GM18870 (cell line): ENCODE results near the gene LMNA.

Experiments
- ATAC-seq: cut with Tn5 transposase; IDR thresholded peaks from one replicate; pipeline ENCODE4 v1.9.1; 2021; ENCODE audit warnings: moderate library complexity; ENCODE audit not compliant: unreplicated experiment

LMNA gene

DNA sequence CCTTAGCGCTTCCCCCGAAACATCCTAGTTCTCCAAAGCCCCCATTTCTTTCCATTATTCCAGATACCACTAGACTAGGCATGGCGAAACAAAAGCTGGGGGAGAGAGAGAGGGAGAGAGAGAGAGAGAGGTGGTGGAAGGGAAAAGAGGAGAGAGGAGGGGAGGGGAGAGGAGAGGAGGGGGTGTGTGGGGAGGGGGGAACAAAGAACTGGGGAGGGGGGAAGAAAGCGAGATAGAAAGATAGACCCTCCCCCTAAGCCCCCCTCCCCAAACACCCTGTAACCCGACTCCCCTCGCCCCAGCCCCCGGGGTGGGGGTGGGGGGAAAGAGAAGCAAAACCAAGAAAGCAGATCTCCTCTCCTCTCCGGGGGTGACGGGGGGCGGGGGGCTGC is 32.6 kb upstream of the LMNA start:
- ATAC-seq = no peak

DNA sequence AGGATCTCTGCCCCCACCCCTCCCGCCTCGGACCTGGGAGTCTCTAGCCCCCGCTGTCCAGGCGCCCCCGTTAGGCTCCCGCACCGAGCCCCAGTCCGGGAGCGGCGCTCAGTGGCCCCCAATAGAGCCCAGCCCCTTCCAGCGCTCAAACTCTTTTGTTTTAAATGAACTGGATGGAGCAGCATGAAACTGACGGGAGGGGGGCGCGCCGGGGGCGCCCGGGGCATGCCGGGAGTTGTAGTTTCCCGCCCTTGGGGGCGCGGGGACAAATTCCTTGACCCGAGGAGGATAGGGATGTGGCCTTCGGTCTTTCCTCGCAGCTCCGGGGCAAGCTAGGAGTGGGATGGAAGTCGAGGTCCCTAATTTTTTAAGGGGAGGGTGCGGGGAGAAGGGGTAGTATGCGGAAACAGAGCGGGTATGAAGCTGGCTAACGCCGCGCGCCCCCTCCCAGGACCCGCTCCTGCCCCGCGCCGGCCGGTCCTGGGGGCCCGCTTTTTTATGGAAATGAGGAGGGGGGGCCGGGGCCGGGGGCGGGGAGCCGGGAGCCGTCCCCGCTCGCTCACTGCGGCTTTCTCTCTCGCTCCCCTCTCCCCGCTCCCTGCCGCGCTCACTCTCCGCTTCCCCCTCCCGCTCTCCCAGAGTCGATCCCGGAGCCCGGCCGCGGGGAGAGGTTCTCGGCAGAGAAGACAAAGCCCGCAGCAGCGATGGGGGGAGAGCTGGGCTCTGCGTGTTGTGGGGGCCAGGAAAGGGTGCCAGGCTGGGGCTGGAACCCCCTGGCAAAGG is 32.0 kb upstream of the LMNA start, which contains the start of gene MEX3A:
MEX3A (minus strand) TSS at position 157 of the 783 bp plus-strand sequence. CDS start 467 bp downstream, outside the sequence.
- ATAC-seq = no peak

DNA sequence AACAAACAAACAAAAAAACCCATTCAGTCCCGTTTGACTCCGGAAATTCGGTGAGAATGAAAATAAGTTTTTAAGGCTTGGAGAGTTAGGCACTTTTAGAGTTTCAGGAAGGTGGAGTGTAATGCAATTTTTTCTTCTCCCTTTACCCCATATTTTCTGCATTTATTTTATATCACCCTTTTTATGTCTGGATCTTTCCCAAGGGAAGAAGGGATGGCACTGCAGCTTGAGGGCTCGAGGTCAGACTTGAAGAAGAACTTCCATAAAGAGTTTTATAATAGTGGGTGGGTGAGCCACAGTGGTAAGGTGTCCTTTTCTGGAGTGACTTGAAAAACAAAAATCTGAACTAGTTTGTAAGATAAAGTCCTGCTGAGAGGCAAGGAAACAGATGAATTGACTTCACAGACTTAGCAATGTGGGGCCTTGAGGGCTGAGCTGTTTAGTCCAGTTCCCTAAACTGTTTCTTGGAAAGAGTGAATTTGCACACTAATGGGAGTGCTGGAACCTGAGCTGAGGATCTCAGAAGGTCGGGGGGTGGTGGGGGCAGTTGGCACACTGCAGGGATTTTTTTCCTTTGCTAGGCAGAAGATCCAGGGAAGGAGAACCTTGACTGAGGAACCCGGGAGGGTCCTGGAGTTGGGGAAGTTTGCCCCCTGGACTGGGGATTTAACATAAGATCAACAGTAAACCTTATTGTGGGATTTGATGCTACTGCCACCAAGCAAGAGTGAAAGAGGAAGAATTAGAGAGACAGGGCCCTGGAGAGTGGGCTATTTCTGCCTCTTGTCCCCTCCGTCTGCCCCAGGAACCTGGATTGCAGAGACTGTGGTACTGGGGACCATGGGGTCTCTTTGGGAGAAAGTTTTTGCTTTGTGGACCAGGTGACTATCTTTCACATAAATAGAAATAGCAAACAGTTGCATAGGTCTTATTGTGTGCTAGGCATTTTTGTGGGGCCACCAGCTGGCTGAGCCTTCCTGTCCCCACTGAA is 30.4 kb upstream of the LMNA start:
- ATAC-seq = no peak

- ATAC-seq = no peak
Measured at GRCh38 chr1:156086256-156086662, 28.3 kb upstream of the LMNA start.

- ATAC-seq = no peak
Measured at GRCh38 chr1:156089704-156090103, 24.8 kb upstream of the LMNA start.

- no peak for ATAC-seq
Measured at GRCh38 chr1:156090138-156090839, 24.2 kb upstream of the LMNA start.

DNA sequence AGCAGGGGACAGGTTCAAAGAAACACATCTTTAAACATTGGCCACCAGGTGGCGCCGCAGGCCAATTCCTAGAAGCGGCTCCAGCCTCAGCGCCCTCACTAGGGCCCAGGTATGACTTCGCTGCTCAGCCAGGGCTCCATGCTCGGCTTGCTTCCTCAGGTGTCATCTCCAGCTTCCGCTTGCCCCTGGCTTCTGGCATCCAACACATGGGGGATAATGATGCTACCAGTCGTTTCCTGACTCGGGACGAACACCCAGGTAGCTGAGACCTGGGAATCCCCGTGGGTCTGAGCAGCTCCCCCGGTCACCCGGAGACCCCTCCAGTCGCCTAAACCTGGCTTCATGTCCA is 23.7 kb upstream of the LMNA start:
- no peak for ATAC-seq

GRCh38 chr1:156091610-156092009 is 22.9 kb upstream of the LMNA start:
- ATAC-seq = no peak

GRCh38 chr1:156095906-156096508 is 18.5 kb upstream of the LMNA start:
- ATAC-seq = no peak

- peak; percentile 40 for ATAC-seq
Measured at GRCh38 chr1:156096640-156097391, 17.7 kb upstream of the LMNA start.

DNA sequence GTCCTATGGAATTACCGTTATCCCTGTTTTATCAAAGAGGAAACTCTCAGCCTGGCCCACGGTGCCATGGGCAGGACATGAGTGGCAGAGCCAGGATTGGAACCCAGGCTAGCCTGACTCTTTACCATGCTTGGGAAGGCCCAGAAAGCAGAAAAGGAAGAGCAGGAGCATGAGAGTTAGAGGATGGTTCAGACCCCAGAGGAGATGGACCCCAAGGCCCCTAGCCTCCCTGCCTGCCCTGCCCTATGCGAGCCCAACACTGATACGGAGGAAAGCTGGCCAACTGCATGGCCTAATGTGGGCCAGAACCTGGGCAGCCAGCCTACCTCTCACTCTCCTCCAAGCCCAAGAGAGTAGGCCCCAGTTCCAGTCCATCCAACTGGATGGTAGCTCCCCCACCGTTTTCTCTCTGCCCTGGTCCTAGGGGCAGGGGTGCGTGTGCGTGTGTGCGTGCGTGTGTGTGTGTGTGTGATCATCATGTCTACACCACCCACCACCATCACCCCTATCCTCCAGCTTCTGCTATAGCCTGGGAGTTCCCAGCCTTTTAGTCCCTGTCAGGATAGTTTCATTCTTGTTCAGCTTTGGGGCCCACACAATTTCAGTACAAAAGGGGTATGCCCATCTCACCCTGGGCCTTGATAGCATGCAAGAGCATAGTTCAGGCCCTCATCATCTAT is 16.9 kb upstream of the LMNA start:
- ATAC-seq = no peak

DNA sequence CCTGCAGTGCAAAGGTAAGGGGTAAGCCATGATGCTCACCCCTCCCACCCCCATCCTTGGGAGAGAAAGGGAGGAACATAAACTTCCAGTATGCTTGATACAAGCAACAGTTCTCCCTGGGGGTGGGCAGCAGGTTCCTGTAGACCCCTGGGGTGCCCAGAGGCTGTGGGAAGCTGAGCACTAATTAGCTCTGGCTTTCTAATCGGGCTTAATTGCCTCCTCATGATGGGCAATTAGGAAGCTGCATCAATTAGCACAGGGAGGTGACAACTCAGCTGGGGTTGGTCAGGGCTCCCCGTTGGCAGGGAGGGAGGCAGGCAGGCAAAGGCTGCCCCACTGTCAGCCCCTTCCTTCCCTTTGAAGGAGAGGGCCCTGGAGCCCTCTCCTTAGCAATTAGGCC is 15.7 kb upstream of the LMNA start:
- no peak for ATAC-seq

DNA sequence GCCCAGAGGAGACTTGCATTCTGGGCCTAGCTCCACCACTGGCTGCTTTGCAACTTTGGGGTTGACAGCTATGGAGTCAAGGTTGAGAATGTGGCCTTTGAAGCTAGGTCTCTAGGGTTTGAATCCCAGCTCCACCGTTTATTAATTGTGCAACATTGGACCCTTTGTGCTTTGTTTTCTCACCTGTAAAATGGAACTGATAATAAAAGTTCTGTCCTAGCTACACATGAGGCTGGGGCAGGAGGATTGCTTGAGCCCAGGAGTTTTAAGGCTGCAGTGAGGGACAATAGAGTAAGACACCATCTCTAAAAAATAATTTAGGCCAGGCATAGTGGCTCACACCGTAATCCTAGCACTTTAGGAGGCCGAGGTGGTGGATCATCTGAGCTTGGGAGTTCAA is 15.2 kb upstream of the LMNA start:
- no peak for ATAC-seq

DNA sequence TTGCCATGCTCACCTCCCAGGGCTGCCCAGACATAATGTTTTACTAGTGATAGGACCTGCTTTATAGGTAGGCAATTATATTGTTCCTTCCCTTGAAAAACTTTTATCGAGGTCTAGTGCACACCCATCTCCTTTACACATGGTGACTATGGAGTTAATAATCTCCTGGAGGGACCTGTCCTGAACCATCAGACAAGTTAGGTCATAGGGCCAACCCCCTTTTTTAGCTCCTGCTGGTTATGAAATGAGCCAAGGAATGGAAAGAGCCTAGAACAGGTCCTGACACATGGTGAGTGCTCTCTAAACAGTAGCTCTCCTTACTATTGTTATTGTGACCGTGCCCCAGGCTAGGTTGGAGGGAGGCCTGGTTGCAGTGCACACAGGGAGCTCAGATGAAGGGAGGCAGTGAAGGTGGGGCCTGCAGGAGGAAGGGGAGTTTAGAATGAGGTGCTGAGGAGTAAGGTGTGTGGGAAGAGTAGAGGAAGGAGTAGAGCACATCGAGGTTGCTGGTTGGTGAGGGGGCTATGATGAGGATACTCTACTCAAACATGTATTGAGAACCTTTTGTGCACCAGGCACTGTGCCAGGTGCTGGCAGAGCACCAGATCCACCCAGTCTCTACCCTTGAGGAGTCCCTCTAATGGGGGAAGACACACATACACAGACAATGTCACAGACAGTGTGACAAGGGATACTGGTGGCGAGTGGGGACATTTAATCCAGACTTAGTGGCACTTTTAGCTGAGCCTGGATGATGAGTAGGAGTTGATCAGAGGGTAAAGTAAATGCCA is 14.1 kb upstream of the LMNA start:
- no peak for ATAC-seq

DNA sequence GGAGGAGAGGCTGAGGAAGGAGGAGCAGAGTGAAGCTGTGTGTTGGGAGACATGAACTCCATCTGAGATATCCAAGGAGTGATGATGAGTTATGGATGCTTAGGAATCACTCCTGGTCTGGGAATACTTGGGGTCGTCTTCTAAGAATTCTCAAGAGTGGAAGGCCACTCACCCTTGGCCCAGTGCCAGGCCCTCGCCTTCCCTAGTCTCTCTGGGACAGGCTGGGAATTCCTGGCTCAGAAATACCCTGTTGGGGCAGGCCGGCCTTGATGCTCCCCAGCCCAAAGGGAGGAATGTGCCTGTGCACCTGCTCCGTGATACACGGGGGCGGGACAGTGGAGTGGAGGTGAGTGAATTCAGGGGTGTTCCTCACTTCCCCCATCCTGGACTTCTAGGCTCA is 12.6 kb upstream of the LMNA start:
- no peak for ATAC-seq

GRCh38 chr1:156102633-156103511 is 11.6 kb upstream of the LMNA start:
- ATAC-seq = no peak

DNA sequence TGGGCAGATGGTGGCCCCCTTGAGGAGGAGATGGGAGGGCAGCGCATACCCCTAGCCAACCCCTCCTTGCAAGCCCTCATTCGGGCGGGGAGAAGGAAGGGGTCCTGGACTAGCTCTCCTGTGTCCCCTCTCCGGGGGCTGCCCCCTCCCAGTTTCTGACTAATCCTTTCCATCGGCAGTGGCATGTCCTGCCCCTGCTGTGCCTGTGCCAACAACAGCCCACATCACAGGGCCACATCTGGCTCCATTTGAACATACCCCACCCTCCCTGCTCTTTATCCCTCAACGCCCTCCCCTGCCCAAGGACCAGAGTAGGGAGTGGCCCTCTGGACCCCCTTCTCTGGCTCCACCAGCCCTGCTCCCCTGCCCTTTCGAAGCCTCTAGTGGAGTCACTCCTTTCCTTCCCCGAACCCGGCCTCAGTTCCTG is 11.0 kb upstream of the LMNA start:
- no peak for ATAC-seq
